GM18868 (cell line): ENCODE results near the gene ARL2BP.

Source experiments
- ATAC-seq: cut with Tn5 transposase; IDR thresholded peaks from one replicate; pipeline ENCODE4 v1.9.1; 2021; ENCODE audit warnings: mild to moderate bottlenecking, moderate library complexity; ENCODE audit not compliant: unreplicated experiment

Gene ARL2BP

DNA sequence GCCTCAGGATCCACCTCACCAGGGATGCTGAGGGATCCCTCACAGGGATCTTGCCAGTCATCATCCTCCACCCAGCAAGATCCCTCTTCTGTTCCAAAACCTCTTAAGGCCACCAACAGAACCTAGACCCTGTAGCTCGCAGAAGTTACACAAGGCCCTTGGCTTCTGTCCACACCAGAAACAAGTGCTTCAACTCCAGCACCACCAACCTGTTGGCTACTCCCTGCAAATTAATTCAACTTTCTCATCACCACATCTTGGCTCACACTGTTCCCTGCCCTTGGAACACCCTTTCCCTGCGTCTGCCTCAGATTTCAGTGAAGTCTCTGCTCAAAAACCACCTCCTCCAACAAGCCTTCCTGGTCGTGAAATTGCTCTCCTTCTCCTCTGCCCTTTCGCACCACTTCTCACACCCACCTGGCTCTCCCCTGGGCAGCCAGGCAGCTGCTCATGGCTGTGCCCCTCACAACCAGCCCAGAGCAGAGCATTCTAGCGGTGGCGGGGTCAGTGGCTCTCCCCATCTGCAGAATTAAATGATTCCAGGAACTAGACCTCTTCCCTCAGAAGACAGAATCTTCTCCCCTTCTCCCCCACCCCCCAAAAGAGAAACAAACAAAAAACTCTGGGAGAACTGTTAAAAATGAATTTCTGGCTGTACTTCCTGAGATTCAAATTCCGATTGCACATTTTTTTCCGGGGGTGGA is 37.6 kb downstream of the ARL2BP start:
- ATAC-seq = no peak

DNA sequence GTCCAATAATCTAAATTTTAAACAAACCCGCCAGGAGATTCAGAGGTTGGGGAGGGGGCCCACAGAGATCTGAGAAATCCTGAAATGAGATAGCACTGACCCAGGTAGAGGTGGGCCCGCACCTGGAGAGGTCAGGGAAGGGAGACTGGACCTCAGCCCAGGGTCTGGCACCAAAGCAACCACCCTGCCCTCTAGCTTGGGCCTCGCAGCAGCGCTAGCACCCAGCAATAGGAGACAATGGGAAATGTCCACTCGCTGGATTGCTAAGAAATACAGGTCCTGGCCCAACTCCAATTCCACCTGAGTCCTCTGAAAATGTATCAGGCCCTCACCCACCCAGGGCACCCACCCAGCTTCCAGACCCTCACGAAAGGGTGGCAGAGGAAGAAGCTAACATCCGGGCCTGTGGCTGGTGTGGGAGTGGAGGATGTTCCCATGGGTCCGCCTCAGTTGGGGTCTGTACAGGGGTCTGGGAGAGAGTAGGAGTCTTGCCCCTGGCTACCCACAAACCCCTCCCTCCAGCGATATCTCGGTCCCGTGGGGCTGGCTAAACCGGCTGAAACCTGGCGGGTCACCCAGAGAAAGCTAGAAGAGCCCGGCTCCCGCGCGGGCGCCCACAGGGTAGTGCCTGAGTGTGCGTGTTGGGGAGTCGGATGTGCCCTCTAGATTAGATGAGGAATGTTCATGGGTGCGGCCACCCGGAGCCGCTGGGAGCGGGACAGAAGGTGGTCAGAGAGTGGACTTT is 38.3 kb downstream of the ARL2BP start:
- no peak for ATAC-seq

DNA sequence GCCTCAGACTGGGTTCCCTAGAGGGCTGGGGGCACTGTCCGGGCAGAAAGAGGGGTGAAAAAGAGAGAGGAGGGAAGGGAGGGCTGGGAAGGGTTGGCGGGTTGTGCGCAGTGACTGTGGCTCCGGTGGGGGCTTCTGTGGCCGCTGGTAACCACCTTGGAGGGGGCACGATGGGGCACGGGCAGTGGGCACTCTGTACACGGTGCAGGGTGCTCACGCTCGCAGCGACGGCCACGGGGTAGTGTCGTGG is 38.8 kb downstream of the ARL2BP start:
- ATAC-seq = no peak

DNA sequence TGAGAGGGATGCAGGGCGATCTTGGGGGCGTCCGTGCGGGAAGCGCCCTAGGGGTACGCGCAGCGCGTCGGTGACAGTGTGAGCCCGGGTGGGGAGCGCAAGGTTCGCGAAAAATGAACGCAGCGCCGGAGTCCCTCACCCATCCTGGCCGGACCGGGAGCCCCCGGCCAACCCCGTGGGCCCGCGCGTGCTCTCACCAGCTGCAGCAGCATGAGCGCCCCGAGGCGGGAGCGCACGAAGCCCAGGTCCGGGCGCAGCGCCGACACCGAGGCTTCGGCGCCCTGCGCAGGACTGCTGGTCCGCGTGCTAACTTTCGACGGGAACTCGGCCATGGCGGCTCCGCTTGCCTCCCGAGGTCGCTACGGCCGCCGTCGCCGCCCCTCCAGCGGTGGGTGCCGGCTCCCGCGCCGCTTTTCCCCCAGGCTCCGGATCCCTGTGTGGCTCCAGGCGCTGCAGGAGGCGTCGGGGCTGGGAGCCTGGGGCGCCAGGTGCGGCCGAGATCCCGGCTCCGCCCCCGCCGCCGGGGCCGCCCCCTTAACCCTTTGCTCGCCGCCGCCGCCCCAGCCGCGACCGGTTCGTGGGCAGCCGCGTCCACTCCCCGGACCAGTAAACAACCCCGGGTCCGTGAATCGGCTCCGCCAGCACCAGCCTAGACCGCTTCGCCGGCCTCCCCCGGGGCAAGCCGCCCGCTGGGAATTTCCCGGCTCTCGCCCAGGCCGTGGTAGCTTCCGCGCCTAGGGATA is 39.3 kb downstream of the ARL2BP start, which contains the start of gene PLLP:
Gene PLLP, minus strand, starts transcription at position 464 of the 743 bp plus-strand sequence. Its CDS starts 132 bp downstream, at position 332.
- no peak for ATAC-seq

DNA sequence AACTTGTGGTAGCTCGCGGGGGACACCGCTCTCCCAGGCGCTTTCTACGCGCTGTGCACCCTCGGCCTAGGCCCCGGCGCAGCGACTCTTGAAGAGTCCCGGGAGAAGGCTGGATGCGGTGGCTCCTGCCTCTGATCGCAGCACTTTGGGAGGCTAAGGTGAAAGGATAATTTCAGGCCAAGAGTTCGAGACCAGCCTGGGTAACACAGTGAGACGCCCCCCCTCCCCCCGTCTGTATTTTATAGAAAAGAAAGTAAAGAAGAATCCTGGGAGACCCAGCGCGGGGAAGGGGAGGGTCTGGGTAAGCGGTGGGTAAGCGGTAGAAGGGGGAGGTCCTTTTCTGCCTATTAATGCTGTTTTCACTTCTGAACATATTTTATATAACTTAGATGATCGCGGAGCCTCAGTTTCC is 39.9 kb downstream of the ARL2BP start:
- no peak for ATAC-seq

DNA sequence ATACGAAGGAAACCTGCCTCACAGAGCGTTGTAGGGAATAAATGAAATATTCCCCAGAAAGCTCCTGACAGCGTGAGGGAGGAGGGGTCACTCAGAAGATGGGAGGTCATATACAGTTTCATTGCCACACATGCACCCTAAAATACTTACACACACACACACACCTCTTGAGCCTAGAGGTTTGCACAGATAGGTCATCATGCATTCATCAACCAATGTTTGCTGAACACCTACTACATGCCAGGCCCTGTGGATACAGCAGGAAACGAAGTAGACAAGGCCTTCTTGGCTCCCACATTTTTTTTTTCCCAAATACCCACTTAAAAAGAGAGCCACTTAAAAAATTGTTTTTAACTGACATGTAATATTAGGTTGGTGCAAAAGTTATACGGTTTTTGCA is 40.3 kb downstream of the ARL2BP start:
- ATAC-seq = no peak

DNA sequence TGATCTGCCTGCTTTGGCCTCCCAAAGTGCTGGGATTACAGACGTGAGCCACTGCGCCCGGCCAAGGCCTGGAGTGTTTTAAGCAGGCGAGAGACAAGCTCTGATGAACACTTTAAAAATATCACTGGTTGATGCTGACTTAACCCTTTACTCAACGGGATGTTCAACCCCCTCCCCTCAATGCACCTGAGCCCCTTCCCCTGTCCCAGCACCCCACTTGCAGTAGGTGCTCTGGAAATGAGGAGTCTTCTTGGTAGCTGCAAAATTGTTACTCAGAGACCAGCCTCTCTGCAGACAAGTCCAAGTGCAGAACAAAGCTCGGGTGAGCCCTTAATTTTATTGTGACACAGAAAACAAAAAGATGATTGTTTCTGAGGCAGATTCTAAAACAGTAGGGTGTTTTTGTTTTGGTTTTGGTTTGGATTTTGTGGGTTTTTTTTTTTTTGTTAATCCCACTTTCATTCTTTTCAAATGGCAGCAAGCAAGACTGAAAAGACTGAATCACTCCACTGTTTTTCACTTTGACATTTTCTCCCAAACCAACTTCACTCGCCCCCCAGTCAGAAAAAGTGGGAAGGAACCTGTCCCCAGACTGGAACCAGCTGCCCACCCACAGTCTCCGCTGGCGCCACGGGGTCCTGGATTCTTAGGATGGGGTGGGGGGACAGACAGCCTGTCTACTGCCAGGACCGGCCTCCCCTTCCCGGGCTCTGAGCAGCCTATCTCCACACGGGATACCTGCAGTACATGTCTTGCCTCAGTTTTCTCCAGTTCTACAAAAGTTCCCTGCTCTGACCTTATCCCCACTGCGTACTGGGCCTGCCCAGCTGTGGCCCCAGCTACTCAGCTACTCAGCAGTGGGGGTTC is 44.6 kb downstream of the ARL2BP start:
- ATAC-seq = no peak

DNA sequence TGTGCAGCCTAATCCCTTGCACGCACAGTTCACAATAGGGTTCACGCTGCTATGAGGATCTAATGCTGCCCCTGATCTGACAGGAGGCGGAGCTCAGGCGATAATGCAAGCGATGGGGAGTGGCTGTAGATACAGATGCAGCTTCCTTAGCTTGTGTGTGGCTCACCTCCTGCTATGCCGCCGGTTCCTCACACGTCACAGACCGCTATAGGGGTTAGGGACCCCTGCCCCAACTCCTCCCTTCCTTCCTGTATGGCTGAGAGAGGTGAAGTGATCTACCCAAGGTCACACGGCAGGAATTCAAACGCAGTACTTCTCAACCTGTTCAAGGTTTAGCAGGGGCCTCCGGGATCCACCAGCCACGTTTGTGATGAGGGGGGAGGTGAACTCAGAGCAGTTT is 52.8 kb downstream of the ARL2BP start:
- ATAC-seq = no peak

DNA sequence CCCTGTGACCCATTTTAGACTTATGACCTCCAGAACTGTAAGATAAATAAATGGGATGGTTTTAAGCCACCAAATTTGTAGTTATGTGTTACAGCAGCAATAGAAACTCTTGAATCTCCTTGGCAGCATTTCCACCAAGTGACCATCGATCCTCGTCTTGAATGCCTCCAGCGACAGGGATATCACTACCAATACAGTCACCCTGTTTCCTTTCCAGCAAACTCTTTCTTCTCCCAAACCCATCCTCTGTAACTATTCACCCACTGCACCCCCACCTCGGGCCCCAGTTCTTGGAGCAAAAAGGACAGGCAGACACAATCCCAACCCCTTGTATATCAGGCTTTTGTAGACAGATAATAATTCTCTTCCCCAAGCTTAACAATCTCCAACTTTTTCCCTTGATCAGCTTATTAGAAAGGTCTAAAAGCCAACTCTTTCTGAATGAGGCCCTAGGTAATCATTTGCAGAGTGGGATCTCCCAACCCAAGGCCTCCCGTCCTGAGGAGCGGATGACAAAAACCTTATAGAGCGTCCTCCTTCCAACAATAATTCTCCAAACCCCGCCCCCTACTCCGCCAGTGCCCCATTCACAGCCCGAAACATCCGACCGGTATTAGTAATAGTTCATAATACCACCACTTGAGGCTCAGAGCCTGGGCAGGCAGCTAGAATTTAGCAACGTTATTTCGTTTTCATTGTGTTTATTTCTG is 54.1 kb downstream of the ARL2BP start:
- peak; percentile 20 for ATAC-seq

DNA sequence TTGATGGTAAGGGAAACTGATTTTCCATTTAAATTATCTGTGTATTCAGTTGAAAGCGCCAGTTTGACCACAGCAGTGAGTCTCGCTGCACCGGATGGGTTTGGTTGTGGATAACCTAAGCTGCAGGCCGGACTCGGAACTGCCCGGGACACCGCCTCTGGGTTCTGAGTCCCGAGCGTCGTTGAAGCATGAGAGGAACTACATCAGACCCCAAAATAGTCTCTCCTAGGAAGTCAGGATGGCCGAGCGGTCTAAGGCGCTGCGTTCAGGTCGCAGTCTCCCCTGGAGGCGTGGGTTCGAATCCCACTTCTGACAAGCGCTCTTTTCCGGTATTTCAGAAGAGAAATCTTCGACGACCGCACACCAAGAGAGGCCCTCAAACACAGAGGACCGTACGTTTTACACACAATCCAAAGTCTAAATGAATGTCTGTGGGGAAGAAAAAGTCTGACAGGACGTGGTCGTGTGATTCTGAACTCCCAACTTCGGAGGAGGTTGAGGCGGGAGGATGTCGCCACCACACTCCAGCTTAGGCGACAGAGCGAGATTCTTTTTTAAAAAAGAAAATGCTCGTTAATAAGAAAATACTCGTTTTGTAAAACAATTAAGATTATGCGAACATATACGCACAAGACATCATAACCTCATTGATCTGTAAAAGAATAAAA is 54.8 kb downstream of the ARL2BP start:
- peak; percentile 47 for ATAC-seq

DNA sequence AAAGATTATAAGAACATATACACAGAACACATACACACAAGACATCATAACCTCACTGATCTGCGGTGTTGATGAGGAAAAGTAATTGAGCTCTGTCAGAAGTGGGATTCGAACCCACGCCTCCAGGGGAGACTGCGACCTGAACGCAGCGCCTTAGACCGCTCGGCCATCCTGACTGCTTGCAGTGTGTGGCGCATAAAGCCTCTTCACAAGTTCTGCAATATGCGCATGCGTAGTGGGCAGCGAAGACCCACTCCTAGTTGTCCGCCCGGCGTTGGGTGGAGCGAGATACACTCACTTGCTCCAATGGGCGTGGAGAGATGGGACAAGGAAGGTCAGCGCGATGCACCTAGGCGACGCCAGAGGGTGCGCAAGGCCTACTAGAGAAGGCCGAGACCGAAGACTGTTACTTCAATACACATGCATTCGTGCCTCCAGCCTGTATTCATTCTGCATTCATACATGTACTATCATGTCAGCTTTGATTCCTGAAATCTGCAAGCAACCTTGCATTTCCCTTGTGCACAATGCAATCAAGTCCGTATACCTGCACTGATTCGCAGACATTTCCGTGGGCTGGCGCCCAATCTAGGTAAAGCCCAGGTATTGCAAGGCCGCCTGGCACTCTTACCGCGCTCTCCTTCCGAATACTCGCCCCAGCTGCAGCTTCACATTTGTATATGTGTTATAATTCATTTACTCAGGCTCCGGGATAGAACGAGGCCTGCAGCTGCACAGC is 55.5 kb downstream of the ARL2BP start:
- ATAC-seq = peak; percentile 84

DNA sequence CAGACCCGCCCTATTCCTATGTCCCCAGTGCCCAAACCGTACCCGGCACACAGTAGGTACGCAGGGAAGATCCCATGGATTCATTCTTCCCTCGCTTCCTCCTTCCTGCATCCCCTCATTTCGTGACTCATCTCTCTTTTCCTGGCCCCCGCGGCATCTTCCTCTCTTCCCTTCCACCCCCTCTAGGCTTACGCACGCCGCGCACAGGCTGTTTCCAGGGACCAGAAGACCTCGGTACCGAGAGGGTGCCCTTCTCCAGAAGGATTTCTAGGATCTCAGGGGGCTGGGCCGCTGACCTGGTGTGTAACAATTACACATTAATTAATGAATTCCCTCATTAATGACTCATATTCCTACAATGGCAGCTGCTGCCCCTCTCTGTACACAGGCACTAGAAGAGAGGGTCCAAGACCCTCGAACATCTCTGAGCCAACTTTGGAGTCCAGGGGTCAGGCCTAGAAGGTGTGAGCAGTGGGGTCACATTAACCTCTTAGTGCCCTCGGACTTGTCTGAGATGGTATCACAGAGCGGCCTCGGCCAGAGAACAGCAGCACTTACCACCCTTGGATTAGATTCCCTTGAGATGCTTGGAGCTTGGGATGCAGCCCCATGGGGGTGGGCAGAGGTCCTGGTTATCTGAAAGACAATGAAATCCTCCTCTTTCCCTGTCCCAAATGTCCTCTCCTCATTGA is 56.2 kb downstream of the ARL2BP start:
- no peak for ATAC-seq
